ENCODE data around the gene LHX1.

DNA sequence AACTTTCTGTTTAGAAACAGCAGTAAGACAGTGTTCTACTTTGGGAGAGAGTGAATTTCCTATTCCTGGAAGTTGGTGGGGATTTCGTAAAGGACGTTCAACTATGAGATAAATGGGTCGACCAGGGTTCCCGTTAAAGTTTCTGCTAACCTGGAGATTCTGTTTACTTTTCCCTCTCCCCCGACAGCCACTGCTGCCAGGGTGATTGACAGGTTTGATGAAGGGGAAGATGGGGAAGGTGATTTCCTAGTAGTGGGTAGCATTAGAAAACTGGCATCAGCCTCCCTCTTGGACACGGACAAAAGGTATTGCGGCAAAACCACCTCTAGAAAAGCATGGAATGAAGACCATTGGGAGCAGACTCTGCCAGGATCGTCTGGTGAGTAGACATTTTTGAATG is 12.8 kb downstream of the LHX1 start:
- TF ChIP-seq CTCF (conservative IDR thresholded peaks at IDR 0.05 in 1 of 2, IDR thresholded peaks at IDR 0.05 in 1 of 2; ENCODE audit: low read depth in 1 of 2, low read length in 2 of 2) (no peak), EZH2 (IDR thresholded peaks at IDR 0.05; ENCODE audit: low read length, missing control alignments) (no peak)

All from fibroblast of lung (primary cell).